Middle frontal gyrus (tissue), 1 donor: ENCODE data around the gene FRY.
"Not testable (repeated sequence)": the region's sequence is repeated elsewhere in the genome, so short reads cannot be mapped to it uniquely, and the experiment has no call there.

ENCODE experiments used
- DNase-seq: peaks from one replicate; pipeline ENCODE4 v3.0.0-alpha.2; 2015; ENCODE audit warnings: low spot score; ENCODE audit errors: extremely low spot score

FRY gene

GRCh38 chr13:32031025-32031814, at the start of gene FRY:
FRY (plus strand) TSS chr13:32031774; CDS start chr13:32031796, 22 bp downstream.
- DNase-seq, result no peak

GRCh38 chr13:31982124-31982523, 49.5 kb upstream of the FRY start:
- DNase-seq, result no peak

- DNase-seq, result no peak
These were observed 49.0 kb upstream of the FRY start for GRCh38 chr13:31982540-31982939.

GRCh38 chr13:31983696-31984095, 47.9 kb upstream of the FRY start:
- DNase-seq, result not testable (repeated sequence)

- DNase-seq, result not testable (repeated sequence)
These were observed 47.2 kb upstream of the FRY start for GRCh38 chr13:31984388-31984787.

- DNase-seq, result no peak
These were observed 44.7 kb upstream of the FRY start for GRCh38 chr13:31986676-31987470.

- DNase-seq, result no peak
These were observed 43.9 kb upstream of the FRY start for GRCh38 chr13:31987535-31988170.

GRCh38 chr13:31994367-31994766, 37.2 kb upstream of the FRY start:
- DNase-seq, result not testable (repeated sequence)

GRCh38 chr13:31996601-31997000, 35.0 kb upstream of the FRY start:
- DNase-seq, result no peak

- DNase-seq, result no peak
These were observed 33.9 kb upstream of the FRY start for GRCh38 chr13:31997641-31998040.

- no peak for DNase-seq
These were observed 33.4 kb upstream of the FRY start for GRCh38 chr13:31998131-31998530.

GRCh38 chr13:32000754-32001153, 30.8 kb upstream of the FRY start:
- not testable (repeated sequence) for DNase-seq

- no peak for DNase-seq
These were observed 30.3 kb upstream of the FRY start for GRCh38 chr13:32001154-32001768.

GRCh38 chr13:32001769-32002168, 29.8 kb upstream of the FRY start:
- no peak for DNase-seq

- DNase-seq, result no peak
These were observed 28.7 kb upstream of the FRY start for GRCh38 chr13:32002873-32003272.

GRCh38 chr13:32007494-32007893, 24.1 kb upstream of the FRY start:
- DNase-seq, result no peak

GRCh38 chr13:32008518-32009175, 22.9 kb upstream of the FRY start:
- no peak for DNase-seq

GRCh38 chr13:32009362-32009761, 22.2 kb upstream of the FRY start:
- no peak for DNase-seq

GRCh38 chr13:32010136-32010535, 21.4 kb upstream of the FRY start:
- DNase-seq, result no peak

- DNase-seq, result no peak
These were observed 19.6 kb upstream of the FRY start for GRCh38 chr13:32011971-32012370.

GRCh38 chr13:32013181-32013580, 18.4 kb upstream of the FRY start:
- no peak for DNase-seq
